Erythroblast (primary cell): ENCODE measurements around the gene RPL22L1.

Source experiments
- GATA1 ChIP-seq: IDR thresholded peaks from 2 replicates; pipeline ENCODE4 v1.6.1; 2011; ENCODE audit warnings: low read depth, mild to moderate bottlenecking, control low read depth, low read length, moderate library complexity
- POLR2A ChIP-seq: IDR thresholded peaks from 2 replicates; pipeline ENCODE4 v1.6.1; 2011; ENCODE audit warnings: mild to moderate bottlenecking, low read length

DNA sequence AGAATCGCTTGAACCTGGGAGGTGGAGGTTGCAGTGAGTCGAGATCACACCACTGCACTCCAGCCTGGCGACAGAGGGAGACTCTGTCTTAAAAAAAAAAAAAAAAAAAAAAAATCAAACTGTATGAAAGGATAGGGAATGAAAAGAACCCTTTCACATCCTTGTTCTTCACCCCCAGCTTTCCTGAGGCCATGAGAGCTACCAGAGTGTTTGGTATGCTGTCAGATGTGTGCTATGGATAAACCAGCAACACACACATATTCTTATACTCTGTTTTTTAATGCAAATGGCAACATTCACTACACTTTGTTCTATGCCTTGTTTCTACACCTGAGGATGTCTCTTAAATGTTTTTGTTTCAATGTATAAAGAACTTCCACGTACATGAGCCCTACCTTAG, 33.5 kb downstream of the RPL22L1 start:
- TF ChIP-seq POLR2A (no peak), GATA1 (no peak)
